ENCODE measurements around the gene FXYD1. TPM values are rescaled to one million over a fixed set of nuclear protein-coding genes. Genes with fewer than 3 reads are reported as not detected.
A peak's percentile ranks its signal among the peaks of the same experiment; 100 is the strongest.

FXYD1 gene
- total RNA-seq, 4 donors from 2014 or later, result 10.6 to 29.2 TPM; not detected in 2

DNA sequence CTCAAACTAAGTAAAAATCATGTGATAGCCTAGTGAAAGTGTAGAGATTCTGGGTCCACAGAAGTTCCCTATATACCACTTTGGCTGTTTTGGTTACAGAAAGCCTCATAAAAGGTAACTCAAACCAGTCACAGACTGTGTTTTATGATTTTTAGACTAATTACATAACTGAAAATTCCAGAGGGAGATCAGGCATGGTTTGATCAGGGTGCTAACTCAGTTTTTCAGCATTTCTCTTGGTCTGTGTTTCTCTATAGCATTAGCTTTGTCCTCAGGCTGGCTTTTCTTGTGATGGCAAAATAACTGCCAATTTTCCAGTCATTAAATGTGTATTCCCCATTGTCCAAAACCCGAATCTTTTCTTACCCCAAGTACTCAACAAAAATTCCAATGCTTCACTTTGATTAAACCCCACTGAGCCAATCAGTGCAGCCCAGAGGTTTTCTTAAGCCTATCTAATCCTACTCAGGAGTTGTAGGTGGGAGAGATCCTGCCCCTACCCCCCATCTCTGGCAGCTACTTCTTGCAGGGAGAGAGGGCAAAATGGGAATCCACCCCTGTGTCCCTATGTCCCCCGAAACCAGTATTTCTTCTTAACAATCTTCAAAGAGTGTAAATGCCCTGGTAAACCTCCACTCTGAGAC lies 31.6 kb upstream of the FXYD1 start:
- in situ Hi-C loops (cut with MboI; ENCODE audit: low pct_ligation_motif_present in 1 of 4, low pct_unique_long_range_greater_than_20kb in 1 of 4, low sequenced_read_pairs in 3 of 4) (no loop called here), intact Hi-C loops (cut with DNase I; ENCODE audit: low total_unique reads) (no loop called here)
- Histone ChIP-seq H3K36me3 (no peaks in the 10 kb centered on the region), H3K4me1 (peaks cover 0 to 18% (median 5%) of the 10 kb centered on the region in 4 donors), H3K27ac (peak overlapping the region in 2 of 4 donors; percentile 2 to 30), H3K9me3 (no peaks in the 10 kb centered on the region), H3K4me3 (no peak overlapping the region), H3K27me3 (no peaks in the 10 kb centered on the region)
- no peak for DNase-seq
- TF ChIP-seq POLR2AphosphoS5 (IDR thresholded peaks at IDR 0.05) (no peak), EP300 (IDR thresholded peaks at IDR 0.05; ENCODE audit: low read depth) (no peak), POLR2A (IDR thresholded peaks at IDR 0.05) (no peak)
- TF ChIP-seq, protein P1, sequence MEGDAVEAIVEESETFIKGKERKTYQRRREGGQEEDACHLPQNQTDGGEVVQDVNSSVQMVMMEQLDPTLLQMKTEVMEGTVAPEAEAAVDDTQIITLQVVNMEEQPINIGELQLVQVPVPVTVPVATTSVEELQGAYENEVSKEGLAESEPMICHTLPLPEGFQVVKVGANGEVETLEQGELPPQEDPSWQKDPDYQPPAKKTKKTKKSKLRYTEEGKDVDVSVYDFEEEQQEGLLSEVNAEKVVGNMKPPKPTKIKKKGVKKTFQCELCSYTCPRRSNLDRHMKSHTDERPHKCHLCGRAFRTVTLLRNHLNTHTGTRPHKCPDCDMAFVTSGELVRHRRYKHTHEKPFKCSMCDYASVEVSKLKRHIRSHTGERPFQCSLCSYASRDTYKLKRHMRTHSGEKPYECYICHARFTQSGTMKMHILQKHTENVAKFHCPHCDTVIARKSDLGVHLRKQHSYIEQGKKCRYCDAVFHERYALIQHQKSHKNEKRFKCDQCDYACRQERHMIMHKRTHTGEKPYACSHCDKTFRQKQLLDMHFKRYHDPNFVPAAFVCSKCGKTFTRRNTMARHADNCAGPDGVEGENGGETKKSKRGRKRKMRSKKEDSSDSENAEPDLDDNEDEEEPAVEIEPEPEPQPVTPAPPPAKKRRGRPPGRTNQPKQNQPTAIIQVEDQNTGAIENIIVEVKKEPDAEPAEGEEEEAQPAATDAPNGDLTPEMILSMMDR (IDR thresholded peaks at IDR 0.05), result no peak
- 77 to 100% methylated on average over 1 of the region's 2 CpGs for WGBS, 2 donors (ENCODE audit: low coverage in 1 of 2)

GRCh38 chr19:35107545-35107944 lies 31.1 kb upstream of the FXYD1 start:
- TF ChIP-seq EP300 (IDR thresholded peaks at IDR 0.05; ENCODE audit: low read depth), result no peak
- TF ChIP-seq POLR2A (IDR thresholded peaks at IDR 0.05), result no peak
- no peak for TF ChIP-seq POLR2AphosphoS5 (IDR thresholded peaks at IDR 0.05)
- TF ChIP-seq, protein P1 (IDR thresholded peaks at IDR 0.05), result no peak
- H3K27me3 ChIP-seq, result no peaks in the 10 kb centered on the region
- peak; percentile 78 for DNase-seq
- no peak overlapping the region for H3K4me3 ChIP-seq
- H3K36me3 ChIP-seq, result no peaks in the 10 kb centered on the region
- peak overlapping the region in 1 of 4 donors; percentile 54 for H3K27ac ChIP-seq
- no peaks in the 10 kb centered on the region for H3K9me3 ChIP-seq
- in situ Hi-C loops (cut with MboI; ENCODE audit: low pct_ligation_motif_present in 1 of 4, low pct_unique_long_range_greater_than_20kb in 1 of 4, low sequenced_read_pairs in 3 of 4), result no loop called here
- WGBS, 2 donors (ENCODE audit: low coverage in 1 of 2), result 24% methylated on average over 5 of the region's 5 CpGs; no CpG with 5 or more reads in 1 of the 2 donors
- intact Hi-C loops (cut with DNase I; ENCODE audit: low total_unique reads), result no loop called here
- peaks cover 0 to 18% (median 5%) of the 10 kb centered on the region in 4 donors for H3K4me1 ChIP-seq

- 58 to 78% methylated on average over 2 to 11 of the region's 11 CpGs for WGBS, 2 donors (ENCODE audit: low coverage in 1 of 2)
Measured at GRCh38 chr19:35108730-35109129, 29.9 kb upstream of the FXYD1 start.

GRCh38 chr19:35109395-35110112 lies 29.1 kb upstream of the FXYD1 start:
- H3K27ac ChIP-seq, result peak overlapping the region; percentile 3 to 58 (median 26)
- in situ Hi-C loops (cut with MboI; ENCODE audit: low pct_ligation_motif_present in 1 of 4, low pct_unique_long_range_greater_than_20kb in 1 of 4, low sequenced_read_pairs in 3 of 4), result no loop called here

More at GRCh38 chr19:35108730-35109129, 29.9 kb upstream of the FXYD1 start:
- in situ Hi-C loops (cut with MboI; ENCODE audit: low pct_ligation_motif_present in 1 of 4, low pct_unique_long_range_greater_than_20kb in 1 of 4, low sequenced_read_pairs in 3 of 4), result no loop called here
- Histone ChIP-seq H3K27ac (peak overlapping the region in 2 of 4 donors; percentile 3 to 58), H3K4me1 (peaks cover 0 to 20% (median 5%) of the 10 kb centered on the region in 4 donors), H3K9me3 (no peaks in the 10 kb centered on the region), H3K27me3 (no peaks in the 10 kb centered on the region), H3K4me3 (no peak overlapping the region), H3K36me3 (no peaks in the 10 kb centered on the region)
- TF ChIP-seq, protein P1 (IDR thresholded peaks at IDR 0.05), result no peak
- TF ChIP-seq EP300 (IDR thresholded peaks at IDR 0.05; ENCODE audit: low read depth), result no peak
- no peak for TF ChIP-seq POLR2A (IDR thresholded peaks at IDR 0.05)
- no peak for TF ChIP-seq POLR2AphosphoS5 (IDR thresholded peaks at IDR 0.05)
- no peak for DNase-seq
- intact Hi-C loops (cut with DNase I; ENCODE audit: low total_unique reads), result no loop called here

More at GRCh38 chr19:35109395-35110112, 29.1 kb upstream of the FXYD1 start:
- WGBS, 2 donors (ENCODE audit: low coverage in 1 of 2), result 0 to 46% methylated on average over 1 to 20 of the region's 22 CpGs
- Histone ChIP-seq H3K4me1 (peaks cover 0 to 28% (median 7%) of the 10 kb centered on the region in 4 donors), H3K9me3 (no peaks in the 10 kb centered on the region), H3K4me3 (no peak overlapping the region), H3K27me3 (no peaks in the 10 kb centered on the region), H3K36me3 (no peaks in the 10 kb centered on the region)
- intact Hi-C loops (cut with DNase I; ENCODE audit: low total_unique reads), result no loop called here
- no peak for TF ChIP-seq POLR2AphosphoS5 (IDR thresholded peaks at IDR 0.05)
- TF ChIP-seq, protein P1 (IDR thresholded peaks at IDR 0.05), result no peak
- TF ChIP-seq POLR2A (IDR thresholded peaks at IDR 0.05), result no peak
- no peak for TF ChIP-seq EP300 (IDR thresholded peaks at IDR 0.05; ENCODE audit: low read depth)
- DNase-seq, result peak; percentile 74

Data from transverse colon (tissue), 4 donors.